ENCODE data around the gene PPP2R5E. TPM values are rescaled to one million over a fixed set of nuclear protein-coding genes. Genes with fewer than 3 reads are reported as not detected.
A peak's percentile ranks its signal among the peaks of the same experiment; 100 is the strongest.

Gene PPP2R5E
- total RNA-seq, 2 donors from 2014 or later = 13.9 to 25.5 TPM

DNA sequence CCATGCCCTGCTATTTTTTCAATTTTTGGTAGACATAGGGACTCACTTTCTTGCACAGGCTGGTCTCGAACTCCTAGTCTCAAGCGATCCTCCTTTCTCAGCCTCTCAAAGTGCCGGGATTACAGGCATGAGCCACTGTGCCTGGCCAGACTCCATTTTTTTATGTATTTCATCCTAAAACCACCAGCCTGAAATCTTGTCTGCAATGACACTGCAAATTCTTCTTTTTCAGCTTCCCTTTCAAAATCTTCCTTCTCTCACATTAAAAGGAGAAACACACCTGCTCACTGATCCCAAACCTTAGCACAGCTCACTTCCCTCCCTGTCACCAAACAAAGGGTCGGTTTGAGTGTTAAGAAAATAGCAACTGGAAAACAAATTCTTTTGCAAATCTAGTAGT is 62.6 kb downstream of the PPP2R5E start:
- H3K4me1 ChIP-seq (ENCODE audit: control insufficient read depth in 1 of 2, low read depth in 2 of 2) = peaks cover 24 to 51% of the 10 kb centered on the region in 2 donors
- H3K9me3 ChIP-seq = no peaks in the 10 kb centered on the region
- H3K27ac ChIP-seq = no peak overlapping the region
- TF ChIP-seq, protein P1, sequence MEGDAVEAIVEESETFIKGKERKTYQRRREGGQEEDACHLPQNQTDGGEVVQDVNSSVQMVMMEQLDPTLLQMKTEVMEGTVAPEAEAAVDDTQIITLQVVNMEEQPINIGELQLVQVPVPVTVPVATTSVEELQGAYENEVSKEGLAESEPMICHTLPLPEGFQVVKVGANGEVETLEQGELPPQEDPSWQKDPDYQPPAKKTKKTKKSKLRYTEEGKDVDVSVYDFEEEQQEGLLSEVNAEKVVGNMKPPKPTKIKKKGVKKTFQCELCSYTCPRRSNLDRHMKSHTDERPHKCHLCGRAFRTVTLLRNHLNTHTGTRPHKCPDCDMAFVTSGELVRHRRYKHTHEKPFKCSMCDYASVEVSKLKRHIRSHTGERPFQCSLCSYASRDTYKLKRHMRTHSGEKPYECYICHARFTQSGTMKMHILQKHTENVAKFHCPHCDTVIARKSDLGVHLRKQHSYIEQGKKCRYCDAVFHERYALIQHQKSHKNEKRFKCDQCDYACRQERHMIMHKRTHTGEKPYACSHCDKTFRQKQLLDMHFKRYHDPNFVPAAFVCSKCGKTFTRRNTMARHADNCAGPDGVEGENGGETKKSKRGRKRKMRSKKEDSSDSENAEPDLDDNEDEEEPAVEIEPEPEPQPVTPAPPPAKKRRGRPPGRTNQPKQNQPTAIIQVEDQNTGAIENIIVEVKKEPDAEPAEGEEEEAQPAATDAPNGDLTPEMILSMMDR (IDR thresholded peaks at IDR 0.05) = no peak
- DNase-seq (ENCODE audit: low spot score) (no peak), ATAC-seq (ENCODE audit: insufficient number of reproducible peaks, low FRiP score, low read depth) (no peak)
- H3K4me3 ChIP-seq = no peak overlapping the region
- H3K27me3 ChIP-seq (replicated peaks; ENCODE audit: insufficient read depth) = no peaks in the 10 kb centered on the region
- H3K36me3 ChIP-seq = no peaks in the 10 kb centered on the region

DNA sequence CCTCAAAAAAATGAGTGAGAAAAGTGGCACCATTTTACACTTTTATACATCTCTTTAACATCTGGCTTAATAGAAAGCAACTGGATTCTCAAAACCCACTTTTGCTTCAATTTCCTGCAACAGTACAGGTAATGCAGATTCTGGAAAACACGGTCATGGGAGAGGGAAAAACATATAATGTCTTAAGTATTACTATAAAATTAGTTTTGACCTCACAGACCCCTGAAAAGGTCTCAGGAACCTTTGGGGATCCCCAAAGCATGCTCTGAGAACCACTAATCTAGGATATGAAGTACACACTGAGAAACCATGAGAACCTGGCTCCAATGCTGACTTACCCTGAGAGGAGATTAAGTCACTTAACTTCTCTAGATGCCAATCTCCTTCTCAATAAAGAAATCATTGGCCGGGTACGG is 64.7 kb downstream of the PPP2R5E start:
- no peaks in the 10 kb centered on the region for H3K9me3 ChIP-seq
- ATAC-seq (ENCODE audit: insufficient number of reproducible peaks, low FRiP score, low read depth) (no peak), DNase-seq (ENCODE audit: low spot score) (no peak)
- no peaks in the 10 kb centered on the region for H3K36me3 ChIP-seq
- TF ChIP-seq, protein P1 (IDR thresholded peaks at IDR 0.05) = no peak
- no peak overlapping the region for H3K27ac ChIP-seq
- H3K27me3 ChIP-seq (replicated peaks; ENCODE audit: insufficient read depth) = no peaks in the 10 kb centered on the region
- no peak overlapping the region for H3K4me3 ChIP-seq
- H3K4me1 ChIP-seq (ENCODE audit: control insufficient read depth in 1 of 2, low read depth in 2 of 2) = peaks cover 24 to 36% of the 10 kb centered on the region in 2 donors

DNA sequence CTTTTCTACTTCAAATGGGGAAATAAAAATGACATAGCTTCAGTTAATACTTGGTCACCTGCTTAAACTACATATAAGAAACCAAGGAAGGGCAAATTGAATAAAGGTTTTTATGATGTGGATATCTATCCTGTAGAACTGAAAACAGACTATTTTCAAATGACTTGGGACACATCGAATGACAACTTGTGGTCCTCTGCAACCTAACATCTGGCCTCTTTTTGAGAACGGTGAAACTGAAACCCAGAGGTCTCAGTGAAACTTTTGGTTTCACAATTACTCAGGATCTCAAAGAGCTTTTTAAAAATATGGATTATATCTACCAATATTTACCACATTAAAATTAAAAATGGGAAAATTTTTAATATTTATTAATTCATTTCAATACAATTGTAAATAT is 65.2 kb downstream of the PPP2R5E start:
- H3K9me3 ChIP-seq = no peaks in the 10 kb centered on the region
- ATAC-seq (ENCODE audit: insufficient number of reproducible peaks, low FRiP score, low read depth) (no peak), DNase-seq (ENCODE audit: low spot score) (no peak)
- no peaks in the 10 kb centered on the region for H3K27me3 ChIP-seq (replicated peaks; ENCODE audit: insufficient read depth)
- TF ChIP-seq, protein P1 (IDR thresholded peaks at IDR 0.05) = no peak
- peaks cover 22 to 33% of the 10 kb centered on the region in 2 donors for H3K4me1 ChIP-seq (ENCODE audit: control insufficient read depth in 1 of 2, low read depth in 2 of 2)
- peak overlapping the region; percentile 40 for H3K4me3 ChIP-seq
- H3K36me3 ChIP-seq = no peaks in the 10 kb centered on the region
- no peak overlapping the region for H3K27ac ChIP-seq

DNA sequence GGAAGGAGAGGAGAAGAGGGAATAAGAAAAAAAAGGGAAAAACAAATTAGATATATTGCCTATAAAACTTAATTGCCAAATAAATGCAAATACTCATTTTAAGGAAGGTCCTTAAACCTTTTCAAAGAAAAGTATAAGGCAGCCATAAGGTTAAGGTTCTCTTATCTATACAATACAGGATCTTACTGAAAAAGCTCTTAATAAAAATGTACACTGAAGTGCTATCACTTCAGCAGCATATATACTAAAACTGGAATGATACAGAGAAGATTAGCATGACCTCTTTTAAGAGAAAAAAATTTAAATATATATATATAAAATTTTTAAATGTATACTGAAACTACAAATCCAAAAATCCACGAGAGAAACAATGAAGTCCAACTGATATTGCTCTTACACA is 65.6 kb downstream of the PPP2R5E start:
- no peak for ATAC-seq (ENCODE audit: insufficient number of reproducible peaks, low FRiP score, low read depth)
- Histone ChIP-seq H3K36me3 (no peaks in the 10 kb centered on the region), H3K4me3 (no peak overlapping the region), H3K27ac (no peak overlapping the region), H3K4me1 (ENCODE audit: control insufficient read depth in 1 of 2, low read depth in 2 of 2) (peaks cover 20 to 30% of the 10 kb centered on the region in 2 donors), H3K9me3 (no peaks in the 10 kb centered on the region), H3K27me3 (replicated peaks; ENCODE audit: insufficient read depth) (no peaks in the 10 kb centered on the region)
- DNase-seq (ENCODE audit: low spot score) = no peak
- TF ChIP-seq, protein P1 (IDR thresholded peaks at IDR 0.05) = no peak

DNA sequence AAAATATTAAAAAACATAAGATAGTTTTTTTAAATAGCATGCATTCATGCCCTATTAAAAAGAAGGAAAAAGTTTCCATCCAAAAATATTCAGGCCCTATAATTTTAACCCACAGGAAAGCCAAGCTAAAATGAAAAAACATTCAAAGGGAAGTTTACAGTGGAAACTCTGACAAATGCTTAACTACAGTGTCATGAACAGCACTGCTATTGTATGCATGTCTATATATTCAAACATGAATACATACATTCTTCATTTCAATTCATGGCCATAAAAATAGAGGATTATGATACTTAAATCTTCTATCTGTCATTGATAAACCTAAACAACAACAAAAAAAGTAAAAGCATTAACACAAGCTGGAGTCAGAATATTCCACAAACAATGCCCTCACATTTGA is 67.4 kb downstream of the PPP2R5E start:
- Histone ChIP-seq H3K27ac (no peak overlapping the region), H3K9me3 (no peaks in the 10 kb centered on the region), H3K36me3 (no peaks in the 10 kb centered on the region), H3K27me3 (replicated peaks; ENCODE audit: insufficient read depth) (no peaks in the 10 kb centered on the region), H3K4me1 (ENCODE audit: control insufficient read depth in 1 of 2, low read depth in 2 of 2) (peaks cover 29 to 38% of the 10 kb centered on the region in 2 donors), H3K4me3 (no peak overlapping the region)
- TF ChIP-seq, protein P1 (IDR thresholded peaks at IDR 0.05) = no peak
- no peak for ATAC-seq (ENCODE audit: insufficient number of reproducible peaks, low FRiP score, low read depth)
- no peak for DNase-seq (ENCODE audit: low spot score)

All from thoracic aorta (tissue), 2 donors.